ENCODE results near the gene CYP27A1.

- no peak for TF ChIP-seq CTCF (IDR thresholded peaks at IDR 0.05)
- no peak for TF ChIP-seq POLR2A (IDR thresholded peaks at IDR 0.05)
Observed at GRCh38 chr2:218863021-218863520, 81.1 kb downstream of the CYP27A1 start.
